ENCODE data around the gene AIP.

Gene AIP

GRCh38 chr11:67494371-67495233 is 11.8 kb downstream of the AIP start:
- no peak for DNase-seq

GRCh38 chr11:67495234-67496005 is 12.6 kb downstream of the AIP start:
- no peak for DNase-seq

DNA sequence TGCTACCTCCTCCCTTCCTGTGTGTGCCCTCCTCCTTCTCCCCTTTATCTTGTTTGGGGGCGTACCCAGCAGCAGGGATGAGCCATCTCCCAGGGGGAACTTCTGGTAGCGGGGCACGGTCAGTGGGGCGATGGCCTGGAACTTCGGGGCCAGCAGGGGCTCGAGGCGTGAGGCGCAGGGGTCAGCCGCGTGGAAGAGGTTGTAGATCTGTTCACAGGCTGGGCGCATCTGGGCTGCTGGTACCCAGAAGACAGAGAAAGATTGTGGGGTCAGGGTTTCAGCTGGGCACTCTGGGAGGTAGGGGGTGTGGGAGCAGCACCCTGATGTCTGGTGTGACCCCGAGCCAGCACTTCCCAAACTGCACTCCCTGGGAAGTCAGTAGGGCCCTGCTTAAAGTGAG is 13.3 kb downstream of the AIP start:
- no peak for DNase-seq

- no peak for DNase-seq
These were observed 14.9 kb downstream of the AIP start for GRCh38 chr11:67497656-67498291.

GRCh38 chr11:67498544-67498972 is 15.7 kb downstream of the AIP start:
- DNase-seq, result no peak

DNA sequence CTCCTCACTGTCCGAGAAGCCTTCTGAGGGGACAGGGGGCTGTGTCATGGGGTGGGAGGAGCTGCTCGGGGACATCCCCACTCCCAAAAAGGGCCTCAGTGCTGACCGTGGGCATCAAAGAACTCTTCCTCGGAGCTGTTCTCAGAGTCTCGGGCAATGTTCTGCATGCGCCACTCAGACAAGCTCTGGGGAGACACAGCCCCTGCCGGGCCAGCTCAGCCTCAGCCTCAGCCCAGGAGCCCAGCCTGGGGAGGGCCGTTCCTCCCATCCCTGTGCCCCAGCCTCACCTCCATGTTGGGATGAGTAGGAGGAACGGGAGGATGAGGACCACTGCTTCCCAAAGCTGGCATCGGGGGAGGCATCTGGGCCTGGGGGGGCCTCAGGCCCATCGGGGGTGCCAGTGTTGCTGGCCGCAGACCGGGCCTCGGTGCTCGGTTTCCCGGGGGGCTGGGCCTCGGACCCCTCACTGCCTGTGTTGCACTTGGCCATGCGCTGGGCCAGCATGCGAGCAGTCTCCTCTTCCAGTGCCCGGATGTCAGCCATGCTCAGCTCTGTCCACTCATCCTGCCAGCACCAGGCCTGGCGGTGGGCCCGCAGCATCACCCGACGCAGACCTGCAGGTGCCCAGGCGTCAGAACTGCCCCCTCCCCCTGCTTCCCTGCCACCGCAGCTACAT is 17.1 kb downstream of the AIP start:
- no peak for DNase-seq

GRCh38 chr11:67500484-67500821 is 17.6 kb downstream of the AIP start:
- no peak for DNase-seq

- no peak for DNase-seq
These were observed 18.2 kb downstream of the AIP start for GRCh38 chr11:67500831-67501715.

DNA sequence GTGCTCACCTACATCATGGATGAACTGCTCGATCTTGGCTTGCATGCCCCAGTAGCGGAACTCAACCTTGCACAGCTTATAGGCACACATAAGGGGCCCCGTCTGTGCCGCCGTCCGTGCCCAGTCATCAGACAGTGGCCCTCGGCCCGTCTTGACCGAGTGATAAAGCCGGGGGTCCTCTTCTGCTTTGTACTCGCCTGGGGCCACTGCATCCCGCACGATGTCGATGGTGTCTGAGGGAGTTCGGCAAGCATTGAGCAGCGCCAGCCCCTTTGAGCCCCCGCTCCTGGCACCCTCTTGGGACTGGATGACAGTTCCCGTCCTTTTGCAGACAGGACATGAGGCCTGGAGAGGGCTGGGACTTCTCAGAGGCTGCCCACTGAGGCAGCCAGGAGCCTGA is 19.0 kb downstream of the AIP start:
- no peak for DNase-seq

- no peak for DNase-seq
These were observed 19.6 kb downstream of the AIP start for GRCh38 chr11:67502328-67502979.

DNA sequence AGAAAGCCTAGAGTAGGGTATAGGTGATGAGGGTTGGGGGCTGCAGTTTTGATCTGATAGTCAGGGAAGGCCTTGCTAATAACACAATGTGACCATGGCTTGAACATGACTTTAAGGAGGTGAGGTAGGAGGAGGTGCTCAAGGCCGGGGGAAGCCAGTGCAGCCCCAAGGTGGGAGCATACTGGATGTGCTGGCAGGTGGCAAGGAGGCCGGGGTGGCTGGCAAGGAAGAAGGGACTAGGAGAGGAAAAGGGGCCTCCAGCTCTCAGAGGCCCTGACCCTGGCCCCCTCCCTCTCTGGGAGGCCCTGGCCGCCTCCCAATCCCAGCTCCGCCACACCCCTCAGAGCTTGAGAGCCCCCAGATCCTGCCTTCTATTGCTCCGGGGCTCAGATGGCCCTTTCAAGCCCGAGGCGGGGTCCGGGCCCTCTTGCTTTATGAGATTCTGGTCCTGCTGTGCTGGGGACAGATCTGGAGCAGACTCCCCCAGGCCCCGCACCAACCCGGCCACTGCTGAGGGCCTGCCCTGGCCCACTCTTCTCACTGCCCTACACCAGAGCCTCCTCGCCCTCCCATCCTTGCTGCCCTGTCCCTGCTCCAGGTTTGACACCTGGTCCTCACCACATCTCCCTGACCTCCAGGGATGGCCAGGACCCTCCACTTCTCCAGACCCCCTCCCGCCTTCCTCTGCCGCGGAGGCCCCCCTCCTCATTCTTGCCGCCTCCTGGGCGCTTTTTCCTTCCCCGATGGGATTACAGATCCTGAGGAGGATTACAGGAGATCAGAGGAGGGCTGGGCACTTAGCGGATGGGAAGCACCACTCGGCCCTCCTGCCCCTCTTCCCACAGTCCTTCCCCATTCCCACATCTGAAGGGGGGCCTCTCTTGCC is 20.5 kb downstream of the AIP start:
- no peak for DNase-seq

DNA sequence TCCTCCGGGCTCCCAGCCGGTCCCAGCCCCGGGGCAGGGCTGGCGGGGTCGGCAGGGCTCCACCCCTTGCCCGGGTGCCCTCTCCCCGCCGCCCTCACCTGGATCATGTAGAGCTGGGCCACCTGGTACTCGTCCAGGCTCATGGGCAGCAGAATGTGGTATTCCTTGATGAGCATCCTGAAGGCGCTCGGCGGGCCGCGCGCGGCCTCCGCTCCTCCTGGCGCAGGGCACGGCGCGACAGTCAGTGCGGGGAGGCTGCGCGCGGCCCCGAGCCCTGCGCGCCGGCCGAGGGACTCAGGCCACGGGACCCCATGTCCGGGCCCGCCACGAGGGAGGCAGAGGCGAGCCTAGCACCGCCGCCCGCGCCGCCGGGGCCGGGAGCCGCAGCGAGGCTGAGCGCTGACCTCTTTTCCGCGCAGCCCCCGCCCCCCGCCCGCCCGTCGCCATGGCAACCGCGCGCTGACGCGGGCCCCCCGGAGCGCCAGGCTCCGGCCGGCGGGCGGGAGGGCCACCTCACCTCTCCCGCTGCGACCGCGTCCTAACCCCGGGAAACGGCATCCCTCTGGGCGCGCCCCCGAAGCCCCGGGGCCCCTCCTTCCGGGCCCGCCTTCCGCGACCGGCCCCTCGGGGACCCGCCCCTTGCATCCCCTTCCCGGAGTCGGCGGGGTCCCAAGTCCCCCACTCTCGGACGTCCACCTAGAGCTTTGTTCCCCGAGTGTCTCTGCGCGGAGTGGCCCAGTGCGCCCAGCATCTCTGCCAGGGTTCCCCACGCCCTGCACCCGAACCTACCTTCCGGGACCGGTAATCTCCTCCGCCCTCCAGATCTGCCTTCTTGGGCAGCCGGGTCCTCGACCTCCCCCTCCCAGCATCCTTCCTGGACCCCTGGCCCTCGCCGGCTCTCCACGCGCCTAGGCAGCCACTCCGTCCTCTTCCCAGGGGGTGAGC is 21.5 kb downstream of the AIP start:
- DNase-seq, result peak; percentile 28

DNA sequence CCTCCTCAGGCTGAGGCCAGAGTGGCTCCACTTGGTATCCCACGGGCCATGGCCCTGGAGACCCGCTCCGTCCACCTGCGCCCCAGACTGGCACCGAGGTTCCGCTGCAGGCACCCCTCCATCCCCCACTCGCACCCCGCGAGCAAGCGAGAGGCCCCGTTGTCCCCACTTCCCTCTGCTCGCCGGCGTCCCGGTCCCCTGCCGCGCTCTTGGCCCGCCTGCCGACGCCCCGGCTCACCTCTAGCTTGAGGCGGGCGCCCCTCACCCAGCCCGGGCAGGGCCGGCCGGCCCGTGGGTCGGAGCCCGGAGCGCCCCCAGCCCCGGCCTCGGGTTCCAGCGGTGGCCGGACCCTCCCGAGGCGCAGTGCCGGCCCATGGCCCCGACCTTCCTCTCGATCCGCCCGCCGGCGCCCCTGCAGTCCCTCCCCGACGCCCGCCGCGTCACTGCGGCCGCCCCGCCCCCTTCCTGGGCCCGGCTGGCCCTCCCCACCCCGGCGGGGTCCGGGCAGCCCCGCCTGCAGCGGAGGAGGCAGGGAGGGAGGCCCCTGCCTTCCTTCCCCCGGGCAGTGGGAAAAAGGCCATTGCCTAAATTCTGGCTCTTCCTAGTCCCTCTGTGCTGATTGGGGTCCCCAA is 22.2 kb downstream of the AIP start, which contains the start of gene PITPNM1:
TSS of gene PITPNM1 (minus strand) at position 414 of the 632 bp plus-strand sequence. CDS start 1,183 bp downstream, outside the sequence.
- DNase-seq, result peak; percentile 74

- DNase-seq, result peak; percentile 92
These were observed 23.0 kb downstream of the AIP start for GRCh38 chr11:67505605-67506396.

- no peak for DNase-seq
These were observed 23.7 kb downstream of the AIP start for GRCh38 chr11:67506426-67507051.

GRCh38 chr11:67507242-67507863 is 24.5 kb downstream of the AIP start:
- no peak for DNase-seq

All from CD4-positive, alpha-beta T cell treated with Interferon gamma for 1 hour (primary cell).